Skin epidermis (tissue), 12 donors: ENCODE data around the gene DKK3.

Source experiments
- H3K27ac ChIP-seq, 21 experiments: fragments of 200-600 bp; sonication (generic) in 11 of 21; one replicate each; pipeline ENCODE4 v1.5.0; 2020; ENCODE audit warnings: mild to moderate bottlenecking in 3 of 21, inconsistent platforms in 2 of 21, moderate library complexity in 2 of 21
- H3K4me3 ChIP-seq, 7 experiments: fragments of 200-600 bp; sonication (generic) in 2 of 7; one replicate each; pipeline ENCODE4 v1.5.0; 2020; ENCODE audit warnings: inconsistent platforms in 2 of 7, mild to moderate bottlenecking in 2 of 7, moderate library complexity in 1 of 7

DKK3 gene

GRCh38 chr11:12007230-12007593 lies 1.2 kb downstream of the DKK3 start:
- Histone ChIP-seq H3K4me3 (peak overlapping the region in 5 of 7 experiments; percentile 33 to 55 (median 45)), H3K27ac (peak overlapping the region in 1 of 21 experiments; percentile 66)

GRCh38 chr11:12006552-12007229 lies 1.7 kb downstream of the DKK3 start:
- H3K27ac ChIP-seq: peak overlapping the region in 1 of 21 experiments; percentile 66
- H3K4me3 ChIP-seq: peak overlapping the region in 2 of 7 experiments; percentile 53 to 55

- Histone ChIP-seq H3K27ac (no peak overlapping the region), H3K4me3 (no peak overlapping the region)
Measured at GRCh38 chr11:12005476-12005875, 3.0 kb downstream of the DKK3 start.

- Histone ChIP-seq H3K4me3 (no peak overlapping the region), H3K27ac (no peak overlapping the region)
Measured at GRCh38 chr11:12005061-12005460, 3.4 kb downstream of the DKK3 start.

GRCh38 chr11:12003815-12004214 lies 4.6 kb downstream of the DKK3 start:
- no peak overlapping the region for H3K27ac ChIP-seq
- no peak overlapping the region for H3K4me3 ChIP-seq

GRCh38 chr11:12003336-12003735 lies 5.1 kb downstream of the DKK3 start:
- Histone ChIP-seq H3K27ac (no peak overlapping the region), H3K4me3 (no peak overlapping the region)

- no peak overlapping the region for H3K27ac ChIP-seq
Measured at GRCh38 chr11:12001186-12001585, 7.2 kb downstream of the DKK3 start.

GRCh38 chr11:11998091-11998781 lies 10.2 kb downstream of the DKK3 start:
- H3K4me3 ChIP-seq: no peak overlapping the region
- peak overlapping the region in 5 of 21 experiments; percentile 15 to 47 (median 39) for H3K27ac ChIP-seq

More at GRCh38 chr11:12001186-12001585, 7.2 kb downstream of the DKK3 start:
- H3K4me3 ChIP-seq: no peak overlapping the region

- Histone ChIP-seq H3K4me3 (no peak overlapping the region), H3K27ac (peak overlapping the region in 2 of 21 experiments; percentile 27 to 45)
Measured at GRCh38 chr11:11997049-11997322, 11.4 kb downstream of the DKK3 start.

GRCh38 chr11:11996321-11997048 lies 11.9 kb downstream of the DKK3 start:
- Histone ChIP-seq H3K4me3 (no peak overlapping the region), H3K27ac (peak overlapping the region in 5 of 21 experiments; percentile 2 to 31 (median 26))

GRCh38 chr11:11995601-11996000 lies 12.8 kb downstream of the DKK3 start:
- peak overlapping the region in 1 of 21 experiments; percentile 21 for H3K27ac ChIP-seq
- H3K4me3 ChIP-seq: no peak overlapping the region

GRCh38 chr11:11993839-11994238 lies 14.6 kb downstream of the DKK3 start:
- H3K27ac ChIP-seq: peak overlapping the region in 6 of 21 experiments; percentile 1 to 52 (median 37)
- H3K4me3 ChIP-seq: no peak overlapping the region

- H3K27ac ChIP-seq: no peak overlapping the region
- no peak overlapping the region for H3K4me3 ChIP-seq
Measured at GRCh38 chr11:11992257-11993212, 15.9 kb downstream of the DKK3 start.

- Histone ChIP-seq H3K27ac (peak overlapping the region in 5 of 21 experiments; percentile 4 to 24 (median 16)), H3K4me3 (no peak overlapping the region)
Measured at GRCh38 chr11:11989774-11990744, 18.4 kb downstream of the DKK3 start.

GRCh38 chr11:11988681-11989261 lies 19.7 kb downstream of the DKK3 start:
- Histone ChIP-seq H3K27ac (peak overlapping the region in 7 of 21 experiments; percentile 11 to 78 (median 34)), H3K4me3 (no peak overlapping the region)

- Histone ChIP-seq H3K4me3 (no peak overlapping the region), H3K27ac (peak overlapping the region in 11 of 21 experiments; percentile 2 to 78 (median 34))
Measured at GRCh38 chr11:11988099-11988651, 20.3 kb downstream of the DKK3 start.

GRCh38 chr11:11987503-11988022 lies 20.9 kb downstream of the DKK3 start:
- H3K4me3 ChIP-seq: no peak overlapping the region
- peak overlapping the region in 10 of 21 experiments; percentile 2 to 78 (median 36) for H3K27ac ChIP-seq
